Liver (tissue), 9 donors: ENCODE data around the gene FAM20C. TPM values are rescaled to one million over a fixed set of nuclear protein-coding genes. Genes with fewer than 3 reads are reported as not detected.

Experiments used
- DNase-seq: peaks from one replicate; pipeline ENCODE4 v3.0.0-alpha.2; 2017; ENCODE audit warnings: low spot score
- H3K27ac ChIP-seq, 2 donors: one replicate each; pipeline ENCODE4 v1.7.0; 2013; ENCODE audit warnings: inconsistent platforms in 2 of 2, low read length in 2 of 2, control low read depth in 1 of 2, low read depth in 1 of 2, mild to moderate bottlenecking in 1 of 2
- H3K27me3 ChIP-seq, 4 donors: one replicate each; pipeline versions ENCODE4 v1.6.1 to v1.7.0; 2013; ENCODE audit warnings: low read length in 3 of 4, inconsistent platforms in 1 of 4, mild to moderate bottlenecking in 1 of 4, moderate library complexity in 1 of 4; ENCODE audit not compliant: control insufficient read depth in 4 of 4, insufficient read depth in 4 of 4
- H3K36me3 ChIP-seq, 4 donors: one replicate each; pipeline versions ENCODE4 v1.6.1 to v1.7.0; 2013; ENCODE audit warnings: low read length in 3 of 4, mild to moderate bottlenecking in 3 of 4, low read depth in 1 of 4, moderate library complexity in 1 of 4; ENCODE audit not compliant: control insufficient read depth in 4 of 4, insufficient read depth in 3 of 4
- H3K4me1 ChIP-seq, 4 donors: one replicate each; pipeline versions ENCODE4 v1.6.1 to v1.7.0; 2013; ENCODE audit warnings: low read length in 3 of 4, mild to moderate bottlenecking in 3 of 4, moderate library complexity in 1 of 4; ENCODE audit not compliant: control insufficient read depth in 4 of 4, insufficient read depth in 4 of 4
- H3K4me3 ChIP-seq, 3 donors: one replicate each; pipeline versions ENCODE4 v1.6.1 to v1.7.0; 2013; ENCODE audit warnings: low read length in 3 of 3, control low read depth in 1 of 3, low read depth in 1 of 3, mild to moderate bottlenecking in 1 of 3
- H3K9ac ChIP-seq, 2 donors: one replicate each; pipeline ENCODE4 v1.7.0; 2013; ENCODE audit warnings: low read length in 2 of 2, mild to moderate bottlenecking in 2 of 2, moderate library complexity in 2 of 2, control low read depth in 1 of 2, low read depth in 1 of 2
- H3K9me3 ChIP-seq, 4 donors: one replicate each; pipeline versions ENCODE4 v1.6.1 to v1.7.0; 2013; ENCODE audit warnings: low read length in 3 of 4; ENCODE audit not compliant: control insufficient read depth in 4 of 4
- ATF3 ChIP-seq: IDR thresholded peaks from 2 replicates; pipeline ENCODE4 v1.6.1; 2016; ENCODE audit warnings: antibody characterized with exemption
- CTCF ChIP-seq: fragments of 150-350 bp; IDR thresholded peaks from 2 replicates; pipeline ENCODE4 v1.5.1; 2017; ENCODE audit warnings: improper control_type of control experiment, low read depth, low read length; ENCODE audit not compliant: missing input control
- EGR1 ChIP-seq, 2 donors: IDR thresholded peaks; 2 replicates each; pipeline ENCODE4 v1.6.1; 2016 to 2018; ENCODE audit warnings: antibody characterized with exemption in 2 of 2, low read depth in 2 of 2
- FOXA1 ChIP-seq: IDR thresholded peaks from 2 replicates; pipeline ENCODE4 v1.6.1; 2016; ENCODE audit warnings: antibody characterized with exemption
- GABPA ChIP-seq, 2 donors: IDR thresholded peaks in 1 of 2; conservative IDR thresholded peaks in 1 of 2; 2 replicates each; pipeline ENCODE4 v1.6.1; 2016; ENCODE audit warnings: antibody characterized with exemption in 2 of 2, mild to moderate bottlenecking in 1 of 2, moderate library complexity in 1 of 2
- HNF4A ChIP-seq, 2 donors: conservative IDR thresholded peaks; 2 replicates each; pipeline ENCODE4 v1.6.1; 2016; ENCODE audit warnings: antibody characterized with exemption in 2 of 2, mild to moderate bottlenecking in 2 of 2
- HNF4G ChIP-seq: IDR thresholded peaks from 2 replicates; pipeline ENCODE4 v1.6.1; 2016; ENCODE audit warnings: antibody characterized with exemption
- MAX ChIP-seq: IDR thresholded peaks from 2 replicates; pipeline ENCODE4 v1.6.1; 2016; ENCODE audit warnings: antibody characterized with exemption
- NR2F2 ChIP-seq: IDR thresholded peaks from 2 replicates; pipeline ENCODE4 v1.6.1; 2016; ENCODE audit warnings: antibody characterized with exemption
- RAD21 ChIP-seq, 2 donors: IDR thresholded peaks; 2 replicates each; pipeline ENCODE4 v1.6.1; 2016; ENCODE audit warnings: antibody characterized with exemption in 2 of 2, mild to moderate bottlenecking in 2 of 2
- REST ChIP-seq: IDR thresholded peaks from 2 replicates; pipeline ENCODE4 v1.6.1; 2016; ENCODE audit warnings: antibody characterized with exemption, mild to moderate bottlenecking
- RXRA ChIP-seq, 2 donors: IDR thresholded peaks; 2 replicates each; pipeline ENCODE4 v1.6.1; 2017 to 2018; ENCODE audit warnings: antibody characterized with exemption in 2 of 2, mild to moderate bottlenecking in 1 of 2
- SP1 ChIP-seq: IDR thresholded peaks from 2 replicates; pipeline ENCODE4 v1.6.1; 2018; ENCODE audit warnings: antibody characterized with exemption, mild to moderate bottlenecking
- TAF1 ChIP-seq: conservative IDR thresholded peaks from 2 replicates; pipeline ENCODE4 v1.6.1; 2016; ENCODE audit warnings: antibody characterized with exemption, mild to moderate bottlenecking
- YY1 ChIP-seq: IDR thresholded peaks from 2 replicates; pipeline ENCODE4 v1.6.1; 2016; ENCODE audit warnings: antibody characterized with exemption, mild to moderate bottlenecking
- ZBTB33 ChIP-seq: IDR thresholded peaks from 2 replicates; pipeline ENCODE4 v1.6.1; 2016; ENCODE audit warnings: antibody characterized with exemption
- WGBS: extraction: QIAGEN DNeasy Blood & Tissue Kit; methylation state at CpG from one replicate; pipeline ENCODE4 v1.1.7; 2013; 5-methylcytosine and 5-hydroxymethylcytosine counted together
- polyA plus RNA-seq, 2 donors: library from polyadenylated mRNA; stranded (reverse) in 1 of 2; unstranded in 1 of 2; fragments of 200-250 nt in 1 of 2; fragments of >200 nt in 1 of 2; fragmentation: Nextera tagmentation in 1 of 2; extraction: Ambion mirVana in 1 of 2; gene quantifications; one replicate each; pipeline versions ENCODE4 v1.2.1 to v1.2.3, GENCODE V29; 2013 to 2015
- total RNA-seq, 2 donors: library from RNA; depleted of rRNA; stranded (reverse); fragments of >200 nt; gene quantifications; one replicate each; pipeline ENCODE4 v1.2.3, GENCODE V29; 2014
- donor health status: healthy.
- donor health status: healthy.
- donor health status: healthy.
- donor health status: healthy.
- donor health status: healthy.

FAM20C gene
- total and polyA plus RNA-seq, 4 donors = 13.4 to 40.4 (median 31.5) TPM

GRCh38 chr7:269721-270120 is 77.3 kb downstream of the FAM20C start:
- H3K36me3 ChIP-seq = no peaks in the 10 kb centered on the region
- H3K27ac ChIP-seq = no peak overlapping the region
- WGBS = 93% methylated on average over 11 of the region's 11 CpGs
- peaks cover 0 to under 1% (median 0%) of the 10 kb centered on the region in 4 donors for H3K4me1 ChIP-seq
- peaks cover 0 to 1% (median 0%) of the 10 kb centered on the region in 4 donors for H3K9me3 ChIP-seq
- TF ChIP-seq RAD21 (IDR thresholded peaks at IDR 0.05) = no peak
- TF ChIP-seq MAX = no peak
- TF ChIP-seq HNF4G = no peak
- no peak for TF ChIP-seq FOXA1
- TF ChIP-seq NR2F2 = no peak
- no peak for TF ChIP-seq RXRA (IDR thresholded peaks at IDR 0.05)
- TF ChIP-seq TAF1 = no peak
- no peak for TF ChIP-seq ZBTB33
- no peak for TF ChIP-seq CTCF
- TF ChIP-seq EGR1 (IDR thresholded peaks at IDR 0.05; ENCODE audit: low read depth in 2 of 2) = no peak
- TF ChIP-seq HNF4A (conservative IDR thresholded peaks at IDR 0.05) = no peak
- no peak for TF ChIP-seq REST
- no peak overlapping the region for H3K9ac ChIP-seq
- no peaks in the 10 kb centered on the region for H3K27me3 ChIP-seq
- no peak overlapping the region for H3K4me3 ChIP-seq
- no peak for DNase-seq

- 66% methylated on average over 11 of the region's 11 CpGs for WGBS
- Histone ChIP-seq H3K4me1 (no peaks in the 10 kb centered on the region), H3K27ac (no peak overlapping the region), H3K27me3 (no peaks in the 10 kb centered on the region), H3K4me3 (no peak overlapping the region), H3K9ac (no peak overlapping the region), H3K9me3 (peaks cover 0 to 1% (median 0%) of the 10 kb centered on the region in 4 donors), H3K36me3 (no peaks in the 10 kb centered on the region)
- TF ChIP-seq YY1 (no peak), SP1 (no peak), RAD21 (IDR thresholded peaks at IDR 0.05) (no peak), REST (no peak), ZBTB33 (no peak), TAF1 (no peak), HNF4A (conservative IDR thresholded peaks at IDR 0.05) (no peak), ATF3 (no peak), EGR1 (IDR thresholded peaks at IDR 0.05; ENCODE audit: low read depth in 2 of 2) (no peak), NR2F2 (no peak), GABPA (IDR thresholded peaks at IDR 0.05 in 1 of 2, conservative IDR thresholded peaks at IDR 0.05 in 1 of 2) (no peak), RXRA (IDR thresholded peaks at IDR 0.05) (no peak)
- DNase-seq = no peak
Measured at GRCh38 chr7:270351-270983, 78.1 kb downstream of the FAM20C start.
